Measurements from ENCODE around the gene P2RY1. TPM values are rescaled to one million over a fixed set of nuclear protein-coding genes. Genes with fewer than 3 reads are reported as not detected.
A peak's percentile ranks its signal among the peaks of the same experiment; 100 is the strongest.

The P2RY1 gene
- total and polyA plus RNA-seq, 9 of the 15 experiments (the other 6 are each of a cell fraction or from before 2014, with no cell fraction given): 6.0 to 27.9 (median 18.4) TPM

- intact Hi-C loops (cut with micrococcal nuclease): no loop called here
- no peak for ATAC-seq
- in situ Hi-C loops (cut with MboI): no loop called here
- Histone ChIP-seq H3K27ac (ENCODE audit: extremely low read depth, low read depth, low read length) (no peak overlapping the region), H2AFZ (ENCODE audit: low read depth, low read length) (no peak overlapping the region), H3K36me3 (ENCODE audit: control insufficient read depth, insufficient read depth, low read length) (no peaks in the 10 kb centered on the region), H3K9me3 (replicated peaks; ENCODE audit: control insufficient read depth, insufficient read depth, low read depth, low read length) (peaks cover 3% of the 10 kb centered on the region; the same call in 1 of the 2 replicates), H3K4me2 (ENCODE audit: insufficient read depth, low read length) (no peak overlapping the region), H3K4me1 (replicated peaks in 1 of 2; ENCODE audit: control insufficient read depth in 2 of 2, insufficient read depth in 2 of 2, low read length in 2 of 2) (no peaks in the 10 kb centered on the region), H3K27me3 (ENCODE audit: control insufficient read depth in 2 of 2, insufficient read depth in 2 of 2, low read length in 2 of 2) (no peaks in the 10 kb centered on the region), H3K9me1 (ENCODE audit: control insufficient read depth, insufficient read depth, low read length) (no peaks in the 10 kb centered on the region), H3K4me3 (no peak overlapping the region), H3K9ac (ENCODE audit: insufficient read depth in 1 of 2, low read depth in 2 of 2, low read length in 2 of 2) (no peak overlapping the region), H4K20me1 (replicated peaks; ENCODE audit: control insufficient read depth, insufficient read depth, low read length) (no peaks in the 10 kb centered on the region), H3K79me2 (ENCODE audit: control insufficient read depth, insufficient read depth, low read length) (no peaks in the 10 kb centered on the region)
- ChIA-PET CTCF (ENCODE audit: low intra/inter-chr PET ratio) (no interaction called here), POLR2A (no interaction called here)
- WGBS (ENCODE audit: insufficient coverage, low coverage, missing lambda C conversion rate): 77% methylated on average over 8 of the region's 8 CpGs
- DNase-seq (ENCODE audit: extremely low read depth in 1 of 4, low spot score in 3 of 4): no peak
- no TSS peak for BruUV-seq (replicated peaks)
- TF ChIP-seq MAFK (IDR thresholded peaks at IDR 0.05; ENCODE audit: low read length) (no peak), SNRNP70 (optimal IDR thresholded peaks at IDR 0.05; ENCODE audit: low read depth, low read length) (no peak), ATF7 (IDR thresholded peaks at IDR 0.05) (no peak), USF2 (CRISPR knock-in tag; IDR thresholded peaks at IDR 0.05) (no peak)
- no peak for FAIRE-seq
Observed at GRCh38 chr3:152879130-152879789, 44.3 kb downstream of the P2RY1 start.

GRCh38 chr3:152879790-152880174 lies 44.9 kb downstream of the P2RY1 start:
- H3K4me1 ChIP-seq (replicated peaks in 1 of 2; ENCODE audit: control insufficient read depth in 2 of 2, insufficient read depth in 2 of 2, low read length in 2 of 2): no peaks in the 10 kb centered on the region
- in situ Hi-C loops (cut with MboI): no loop called here
- BruUV-seq (replicated peaks): no TSS peak
- POLR2A ChIA-PET: no interaction called here
- no peaks in the 10 kb centered on the region for H3K36me3 ChIP-seq (ENCODE audit: control insufficient read depth, insufficient read depth, low read length)
- 65% methylated on average over 2 of the region's 2 CpGs for WGBS (ENCODE audit: insufficient coverage, low coverage, missing lambda C conversion rate)
- no peak overlapping the region for H3K27ac ChIP-seq (ENCODE audit: extremely low read depth, low read depth, low read length)
- CTCF ChIA-PET (ENCODE audit: low intra/inter-chr PET ratio): no interaction called here
- no peaks in the 10 kb centered on the region for H4K20me1 ChIP-seq (replicated peaks; ENCODE audit: control insufficient read depth, insufficient read depth, low read length)
- no peaks in the 10 kb centered on the region for H3K9me3 ChIP-seq (replicated peaks; ENCODE audit: control insufficient read depth, insufficient read depth, low read depth, low read length)
- 0 out of 3 replicates have a peak, but pooled peaks have one; percentile 29 for ATAC-seq
- no peak for FAIRE-seq
- no peak overlapping the region for H3K4me2 ChIP-seq (ENCODE audit: insufficient read depth, low read length)
- no peak for DNase-seq (ENCODE audit: extremely low read depth in 1 of 4, low spot score in 3 of 4)
- no peak overlapping the region for H3K4me3 ChIP-seq
- intact Hi-C loops (cut with micrococcal nuclease): no loop called here
- H3K79me2 ChIP-seq (ENCODE audit: control insufficient read depth, insufficient read depth, low read length): no peaks in the 10 kb centered on the region
- no peaks in the 10 kb centered on the region for H3K9me1 ChIP-seq (ENCODE audit: control insufficient read depth, insufficient read depth, low read length)
- H2AFZ ChIP-seq (ENCODE audit: low read depth, low read length): no peak overlapping the region
- no peak overlapping the region for H3K9ac ChIP-seq (ENCODE audit: insufficient read depth in 1 of 2, low read depth in 2 of 2, low read length in 2 of 2)
- no peaks in the 10 kb centered on the region for H3K27me3 ChIP-seq (ENCODE audit: control insufficient read depth in 2 of 2, insufficient read depth in 2 of 2, low read length in 2 of 2)
- TF ChIP-seq ZBTB12 (CRISPR knock-in tag; IDR thresholded peaks at IDR 0.05): no peak
- TF ChIP-seq CLOCK (CRISPR knock-in tag; IDR thresholded peaks at IDR 0.05; ENCODE audit: borderline replicate concordance): no peak
- TF ChIP-seq HNRNPH1 (optimal IDR thresholded peaks at IDR 0.05; ENCODE audit: low read depth, low read length): no peak
- TF ChIP-seq ZNF707 (CRISPR knock-in tag; conservative IDR thresholded peaks at IDR 0.05): no peak
- no peak for TF ChIP-seq E2F6 (IDR thresholded peaks at IDR 0.05; ENCODE audit: borderline replicate concordance in 1 of 2, extremely low read depth in 1 of 2, insufficient read depth in 1 of 2, insufficient read length in 1 of 2, low read depth in 1 of 2, low read length in 1 of 2, poor library complexity in 1 of 2, severe bottlenecking in 1 of 2)
